Measurements from ENCODE around the gene MAD1L1. TPM values are rescaled to one million over a fixed set of nuclear protein-coding genes. Genes with fewer than 3 reads are reported as not detected.

Gene MAD1L1
- total RNA-seq, 6 experiments from 2014 or later = 15.1 to 37.4 (median 20.5) TPM

GRCh38 chr7:1869452-1870130 is 363.2 kb downstream of the MAD1L1 start:
- Histone ChIP-seq H3K9me3 (no peaks in the 10 kb centered on the region), H3K27ac (no peak overlapping the region), H3K36me3 (no peaks in the 10 kb centered on the region), H3K4me1 (peaks cover 0 to 10% (median 2%) of the 10 kb centered on the region in 4 donors), H3K4me3 (no peak overlapping the region), H3K27me3 (no peaks in the 10 kb centered on the region)
- no peak for TF ChIP-seq POLR2A (IDR thresholded peaks at IDR 0.05)
- no peak for TF ChIP-seq CTCF (IDR thresholded peaks at IDR 0.05)
- WGBS (ENCODE audit: insufficient coverage, low coverage, low lambda C conversion rate, missing lambda C conversion rate) = 93% methylated on average over 14 of the region's 28 CpGs
- ATAC-seq (no peak), DNase-seq (no peak)
- intact Hi-C loops (cut with DNase I) = no loop called here

- TF ChIP-seq CTCF (IDR thresholded peaks at IDR 0.05) = no peak
- no peak for TF ChIP-seq POLR2A (IDR thresholded peaks at IDR 0.05)
- DNase-seq = no peak
- WGBS (ENCODE audit: insufficient coverage, low coverage, low lambda C conversion rate, missing lambda C conversion rate) = 100% methylated on average over 4 of the region's 36 CpGs
These were observed 364.1 kb downstream of the MAD1L1 start for GRCh38 chr7:1868516-1869165.

GRCh38 chr7:1867370-1868260 is 365.1 kb downstream of the MAD1L1 start:
- H3K4me3 ChIP-seq = no peak overlapping the region
- ATAC-seq (no peak), DNase-seq (no peak)
- H3K27me3 ChIP-seq = no peaks in the 10 kb centered on the region
- H3K27ac ChIP-seq = no peak overlapping the region
- WGBS (ENCODE audit: insufficient coverage, low coverage, low lambda C conversion rate, missing lambda C conversion rate) = 92% methylated on average over 13 of the region's 29 CpGs
- no peaks in the 10 kb centered on the region for H3K9me3 ChIP-seq
- TF ChIP-seq CTCF (IDR thresholded peaks at IDR 0.05) = no peak
- no peak for TF ChIP-seq POLR2A (IDR thresholded peaks at IDR 0.05)
- H3K36me3 ChIP-seq = no peaks in the 10 kb centered on the region
- intact Hi-C loops (cut with DNase I) = no loop called here
- H3K4me1 ChIP-seq = peaks cover 0 to 10% (median 2%) of the 10 kb centered on the region in 4 donors

More at GRCh38 chr7:1868516-1869165, 364.1 kb downstream of the MAD1L1 start:
- H3K36me3 ChIP-seq = no peaks in the 10 kb centered on the region
- peaks cover 0 to 10% (median 2%) of the 10 kb centered on the region in 4 donors for H3K4me1 ChIP-seq
- H3K27ac ChIP-seq = no peak overlapping the region
- H3K4me3 ChIP-seq = no peak overlapping the region
- intact Hi-C loops (cut with DNase I) = no loop called here
- no peaks in the 10 kb centered on the region for H3K27me3 ChIP-seq
- no peak for ATAC-seq
- H3K9me3 ChIP-seq = no peaks in the 10 kb centered on the region

GRCh38 chr7:1866601-1867000 is 366.1 kb downstream of the MAD1L1 start:
- no peaks in the 10 kb centered on the region for H3K27me3 ChIP-seq
- ATAC-seq = no peak
- H3K36me3 ChIP-seq = no peaks in the 10 kb centered on the region
- peaks cover 0 to under 1% (median 0%) of the 10 kb centered on the region in 4 donors for H3K4me1 ChIP-seq
- H3K27ac ChIP-seq = no peak overlapping the region
- intact Hi-C loops (cut with DNase I) = no loop called here
- TF ChIP-seq CTCF (IDR thresholded peaks at IDR 0.05) (no peak), POLR2A (IDR thresholded peaks at IDR 0.05) (no peak)
- no peaks in the 10 kb centered on the region for H3K9me3 ChIP-seq
- no CpG with 5 or more reads among the region's 15 CpGs for WGBS (ENCODE audit: insufficient coverage, low coverage, low lambda C conversion rate, missing lambda C conversion rate)
- DNase-seq = no peak
- no peak overlapping the region for H3K4me3 ChIP-seq
